Liver (tissue), 3 donors: ENCODE data around the gene TOGARAM1.

ENCODE experiments used
- CTCF ChIP-seq: fragments of 150-350 bp; IDR thresholded peaks from 2 replicates; pipeline ENCODE4 v1.5.1; 2017; ENCODE audit warnings: improper control_type of control experiment, low read depth, low read length; ENCODE audit not compliant: missing input control
- RAD21 ChIP-seq, 2 donors: IDR thresholded peaks; 2 replicates each; pipeline ENCODE4 v1.6.1; 2016; ENCODE audit warnings: antibody characterized with exemption in 2 of 2, mild to moderate bottlenecking in 2 of 2
- donor health status: healthy.
- donor health status: healthy.

DNA sequence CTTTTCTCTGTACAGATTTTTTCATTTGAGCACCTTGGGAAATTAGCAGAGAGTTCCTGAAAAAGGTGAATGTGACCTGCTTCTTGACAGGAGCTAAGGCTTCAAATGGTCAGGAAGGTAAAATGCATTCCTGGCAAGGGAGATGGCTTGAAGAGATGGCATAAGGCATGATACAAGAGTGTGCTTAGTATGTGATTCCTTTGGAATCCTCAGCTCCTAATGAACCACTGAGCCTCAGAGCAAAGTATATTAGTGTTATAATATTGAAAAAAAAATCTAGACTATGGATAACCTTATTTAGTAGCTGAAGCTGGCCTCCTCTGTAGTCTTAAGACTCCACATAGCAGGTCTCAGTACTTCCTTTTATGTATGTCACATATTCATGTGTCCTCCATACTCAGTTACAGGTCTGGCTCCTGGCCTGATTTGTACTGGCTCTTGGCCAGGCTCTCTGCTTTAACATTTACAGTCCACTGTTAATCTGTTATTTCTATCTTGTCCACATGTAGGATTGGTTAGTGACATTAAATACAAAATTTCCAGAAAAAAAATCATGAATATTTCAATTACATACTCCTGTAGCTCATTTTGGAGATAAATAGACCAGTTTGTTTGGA, 17.9 kb downstream of the TOGARAM1 start:
- no peak for TF ChIP-seq CTCF
- TF ChIP-seq RAD21 (IDR thresholded peaks at IDR 0.05): no peak
